Endothelial cell of umbilical vein (primary cell): Measurements from ENCODE around the gene MITF. TPM values are rescaled to one million over a fixed set of nuclear protein-coding genes. Genes with fewer than 3 reads are reported as not detected.

ENCODE experiments used
- BruUV-seq: library from RNA; stranded (reverse); fragments of 400-500 nt; replicated peaks from 2 replicates; lab custom pipeline; 2021; lab: Mats Ljungman, UMichigan
- CTCF ChIA-PET: fragments of 300-600, 350-600 bp; sonication (Branson Sonifier 250); formaldehyde crosslinking; loops from one replicate; lab custom pipeline; 2021; ENCODE audit warnings: antibody characterized with exemption, inconsistent platforms; lab: Charles Lee
- POLR2A ChIA-PET: fragments of 300-600, 350-600 bp; sonication (Branson Sonifier 250); formaldehyde crosslinking; loops from one replicate; lab custom pipeline; 2021; ENCODE audit warnings: antibody characterized with exemption, inconsistent platforms; lab: Charles Lee
- DNase-seq: peaks from one replicate; pipeline ENCODE4 v3.0.0-alpha.2; 2011; ENCODE audit warnings: low read depth, low spot score
- FAIRE-seq: peaks from 2 replicates; lab custom pipeline; 2011; peaks lifted over from hg19 to GRCh38; lab: Jason Lieb, UNC
- H2AFZ ChIP-seq: 2 replicates; pipeline ENCODE4 v1.6.0; 2012; ENCODE audit warnings: low read depth, low read length, control low read depth, inconsistent platforms
- H3K27ac ChIP-seq: 2 replicates; pipeline ENCODE4 v1.5.1; 2011; ENCODE audit warnings: low read depth, mild to moderate bottlenecking, control low read depth, low read length, moderate library complexity; ENCODE audit not compliant: insufficient read depth
- H3K27me3 ChIP-seq, 2 experiments: 2 replicates each; pipeline versions ENCODE4 v1.6.0 to v1.6.1; 2011; ENCODE audit warnings: low read length in 2 of 2, mixed read lengths in 1 of 2; ENCODE audit not compliant: control insufficient read depth in 2 of 2, insufficient read depth in 2 of 2
- H3K36me3 ChIP-seq, 2 experiments: 2 replicates in 1 of 2; 3 replicates in 1 of 2; pipeline ENCODE4 v1.5.1; 2011; ENCODE audit warnings: low read length in 2 of 2, mild to moderate bottlenecking in 1 of 2, moderate library complexity in 1 of 2; ENCODE audit not compliant: control insufficient read depth in 2 of 2, insufficient read depth in 2 of 2; ENCODE audit errors: extremely low read depth in 1 of 2
- H3K4me1 ChIP-seq: 3 replicates; pipeline ENCODE4 v1.5.1; 2011; ENCODE audit warnings: mild to moderate bottlenecking, low read length; ENCODE audit not compliant: control insufficient read depth, insufficient read depth; ENCODE audit errors: extremely low read depth
- H3K4me2 ChIP-seq: 2 replicates; pipeline ENCODE4 v1.6.1; 2011; ENCODE audit warnings: low read length, control low read depth, mixed read lengths; ENCODE audit not compliant: insufficient read depth
- H3K4me3 ChIP-seq, 3 experiments: fragments of 200-600 bp in 1 of 3; sonication (generic), shearing (Covaris generic) in 1 of 3; replicated peaks in 1 of 3; 2 replicates each; pipeline ENCODE4 v1.5.1; 2011 to 2016; ENCODE audit warnings: control low read depth in 3 of 3, low read length in 3 of 3, mild to moderate bottlenecking in 2 of 3, inconsistent platforms in 1 of 3, low read depth in 1 of 3, moderate library complexity in 1 of 3; ENCODE audit not compliant: insufficient read depth in 1 of 3
- H3K79me2 ChIP-seq: 2 replicates; pipeline ENCODE4 v1.6.0; 2012; ENCODE audit warnings: low read length, inconsistent platforms; ENCODE audit not compliant: control insufficient read depth, insufficient read depth
- H3K9ac ChIP-seq: replicated peaks from 2 replicates; pipeline ENCODE3; 2011; ENCODE audit warnings: low read length, control low read depth; ENCODE audit not compliant: insufficient read depth; ENCODE audit errors: extremely low read depth
- H3K9me1 ChIP-seq: replicated peaks from 3 replicates; pipeline ENCODE4 v1.6.0; 2011; ENCODE audit warnings: mild to moderate bottlenecking, low read length; ENCODE audit not compliant: control insufficient read depth, insufficient read depth; ENCODE audit errors: extremely low read depth
- H3K9me3 ChIP-seq: replicated peaks from 2 replicates; pipeline ENCODE4 v1.5.1; 2012; ENCODE audit warnings: low read length, inconsistent platforms; ENCODE audit not compliant: control insufficient read depth, insufficient read depth
- H4K20me1 ChIP-seq: replicated peaks from 2 replicates; pipeline ENCODE3; 2011; ENCODE audit warnings: mild to moderate bottlenecking, low read length; ENCODE audit not compliant: control insufficient read depth, insufficient read depth; ENCODE audit errors: extremely low read depth
- EZH2 ChIP-seq: IDR thresholded peaks from 2 replicates; pipeline ENCODE4 v1.6.1; 2012; ENCODE audit warnings: borderline replicate concordance, low read depth, mild to moderate bottlenecking, moderate library complexity, low read length, inconsistent platforms; ENCODE audit not compliant: severe bottlenecking
- FOS ChIP-seq: IDR thresholded peaks from 2 replicates; pipeline ENCODE4 v1.6.1; 2011; ENCODE audit warnings: mild to moderate bottlenecking, low read length, moderate library complexity, borderline replicate concordance; ENCODE audit not compliant: insufficient read depth
- GATA2 ChIP-seq: IDR thresholded peaks from 2 replicates; pipeline ENCODE4 v1.7.0; 2011; ENCODE audit warnings: low read depth, mild to moderate bottlenecking, moderate library complexity, mixed read lengths, low read length; ENCODE audit not compliant: insufficient read length, insufficient read depth
- JUN ChIP-seq: IDR thresholded peaks from 2 replicates; pipeline ENCODE4 v1.6.1; 2011; ENCODE audit warnings: borderline replicate concordance, low read depth; ENCODE audit not compliant: insufficient read length, insufficient read depth
- MYC ChIP-seq: IDR thresholded peaks from one replicate; pipeline ENCODE4 v1.6.1; 2011; ENCODE audit warnings: mild to moderate bottlenecking, low read depth, low read length
- POLR2A ChIP-seq: IDR thresholded peaks from 2 replicates; pipeline ENCODE4 v1.6.1; 2012; ENCODE audit warnings: low read depth, mild to moderate bottlenecking, control low read depth, low read length
- dilution Hi-C: fragments of 300-500 bp; cut with MboI; formaldehyde crosslinking; loops from one replicate; pipeline ENCODE4 v1.15.0; 2019; ENCODE audit warnings: low sequenced_read_pairs; ENCODE audit not compliant: extremely low pct_ligation_motif_present
- intact Hi-C: fragments of 100-400 bp; cut with micrococcal nuclease; formaldehyde crosslinking; loops from one replicate; pipeline ENCODE4 v1.10.0; 2022
- polyA plus RNA-seq, 4 experiments: library from polyadenylated mRNA; depleted of rRNA in 3 of 4; stranded (reverse) in 3 of 4; unstranded in 1 of 4; fragments of >200 nt; gene quantifications; 2 replicates each; pipeline versions ENCODE4 v1.2.1 to v1.2.3, GENCODE V29; 2011 to 2012; ENCODE audit warnings: missing spikeins in 1 of 4
- total RNA-seq: library from RNA; stranded (reverse); gene quantifications from 2 replicates; pipeline ENCODE4 v1.2.3, GENCODE V29; 2021

The MITF gene
- total and polyA plus RNA-seq, 2 donors (not counting 3 experiments of a cell fraction or from before 2014, with no cell fraction given) = 1.6 to 2.5 TPM

DNA sequence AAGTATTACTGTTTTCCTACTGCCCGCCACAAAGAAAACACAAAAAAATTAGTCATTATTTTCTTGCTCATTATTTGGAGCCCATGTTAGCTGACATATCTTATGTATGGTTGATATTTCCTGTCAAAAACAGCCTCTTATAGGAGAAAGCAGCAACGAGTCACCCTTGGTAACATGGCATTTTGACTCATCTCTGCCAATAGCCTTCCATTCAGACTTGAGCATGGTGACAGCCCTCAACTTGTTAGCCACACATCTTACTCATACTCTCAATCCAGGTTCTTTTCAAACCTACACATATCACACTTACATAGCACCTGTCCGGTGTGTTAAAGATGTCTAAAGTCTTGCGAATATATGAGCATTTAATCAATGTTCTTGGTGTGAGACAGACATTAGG, 150.8 kb downstream of the MITF start:
- Histone ChIP-seq H3K79me2 (no peaks in the 10 kb centered on the region), H3K27me3 (no peaks in the 10 kb centered on the region), H3K9me3 (no peaks in the 10 kb centered on the region), H3K9ac (no peak overlapping the region), H3K4me1 (peaks cover 19% of the 10 kb centered on the region), H4K20me1 (no peaks in the 10 kb centered on the region), H3K4me3 (no peak overlapping the region), H3K4me2 (peak overlapping the region; percentile 14), H3K36me3 (no peaks in the 10 kb centered on the region), H3K27ac (peak overlapping the region; percentile 0), H3K9me1 (no peaks in the 10 kb centered on the region), H2AFZ (no peak overlapping the region)
- peak; percentile 78 for FAIRE-seq
- ChIA-PET POLR2A (no interaction called here), CTCF (no interaction called here)
- DNase-seq = peak; percentile 53
- dilution Hi-C loops (no loop called here), intact Hi-C loops (no loop called here)
- TF ChIP-seq GATA2 = no peak
- TF ChIP-seq FOS = peak; percentile 49
- no peak for TF ChIP-seq MYC
- BruUV-seq = no TSS peak

DNA sequence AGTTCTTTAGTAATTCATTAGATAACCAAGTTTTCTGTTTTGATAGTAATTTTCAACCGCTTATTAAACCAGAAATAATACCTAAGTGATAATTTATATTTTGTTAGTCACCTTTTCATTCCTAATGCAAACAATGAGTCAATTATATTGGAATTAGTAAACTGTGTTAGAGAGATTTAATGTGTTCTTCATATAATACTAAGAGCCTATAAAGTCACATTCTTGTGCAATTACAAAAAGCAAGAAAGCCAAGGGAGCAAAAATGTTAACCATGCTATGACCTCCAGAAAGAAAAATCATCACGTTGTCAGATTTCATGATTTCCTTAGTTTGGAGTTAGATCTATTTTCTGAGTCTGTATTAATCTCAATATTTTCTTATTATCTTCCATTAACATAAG, 151.4 kb downstream of the MITF start:
- H3K27ac ChIP-seq = peak overlapping the region; percentile 0
- no peak overlapping the region for H3K4me3 ChIP-seq
- BruUV-seq = no TSS peak
- H3K4me2 ChIP-seq = peak overlapping the region; percentile 41
- no peaks in the 10 kb centered on the region for H3K9me1 ChIP-seq
- ChIA-PET POLR2A (no interaction called here), CTCF (interaction anchor here (0.9 to 1.2 kb wide), 4 partner anchors 21 to 198 kb away, joined by 3 to 4 read pairs (median 3); no protein-coding TSS in a partner anchor)
- dilution Hi-C loops = no loop called here
- H3K9ac ChIP-seq = no peak overlapping the region
- H2AFZ ChIP-seq = no peak overlapping the region
- H4K20me1 ChIP-seq = no peaks in the 10 kb centered on the region
- H3K27me3 ChIP-seq = no peaks in the 10 kb centered on the region
- no peaks in the 10 kb centered on the region for H3K9me3 ChIP-seq
- intact Hi-C loops = no loop called here
- DNase-seq (peak; percentile 6), FAIRE-seq (no peak)
- no peaks in the 10 kb centered on the region for H3K79me2 ChIP-seq
- peaks cover 19% of the 10 kb centered on the region for H3K4me1 ChIP-seq
- H3K36me3 ChIP-seq = no peaks in the 10 kb centered on the region
- no peak for TF ChIP-seq JUN
- TF ChIP-seq EZH2 = no peak
- TF ChIP-seq POLR2A = no peak
- peak; percentile 24 for TF ChIP-seq GATA2
- no peak for TF ChIP-seq MYC
- TF ChIP-seq FOS = peak; percentile 49
